GM18867 (cell line): ENCODE data around the gene SPON2.
A peak's percentile ranks its signal among the peaks of the same experiment; 100 is the strongest.
"Not testable (repeated sequence)": the region's sequence is repeated elsewhere in the genome, so short reads cannot be mapped to it uniquely, and the experiment has no call there.

Experiments
- ATAC-seq: cut with Tn5 transposase; IDR thresholded peaks from one replicate; pipeline ENCODE4 v1.9.1; 2021; ENCODE audit warnings: mild to moderate bottlenecking, moderate library complexity; ENCODE audit not compliant: unreplicated experiment

SPON2 gene

DNA sequence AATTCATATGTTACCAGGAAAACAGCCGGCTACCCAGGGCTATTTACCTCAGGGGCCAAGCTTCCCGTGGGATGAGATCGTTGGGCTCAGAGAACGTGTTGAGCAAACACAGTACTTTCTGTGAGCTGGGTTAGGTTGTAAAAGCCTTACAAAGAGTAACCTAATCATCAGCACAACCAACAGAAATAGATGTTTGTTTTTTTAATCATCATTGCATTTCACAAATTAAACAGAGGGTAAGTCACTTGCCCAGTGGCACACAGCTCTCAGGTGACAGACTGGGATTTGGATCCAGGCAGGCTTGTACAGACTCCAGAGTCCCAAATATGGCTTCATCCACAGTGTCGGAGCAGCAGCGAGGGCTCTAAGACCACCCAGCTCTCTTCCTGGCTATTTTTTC is 20.1 kb downstream of the SPON2 start:
- ATAC-seq, result no peak

DNA sequence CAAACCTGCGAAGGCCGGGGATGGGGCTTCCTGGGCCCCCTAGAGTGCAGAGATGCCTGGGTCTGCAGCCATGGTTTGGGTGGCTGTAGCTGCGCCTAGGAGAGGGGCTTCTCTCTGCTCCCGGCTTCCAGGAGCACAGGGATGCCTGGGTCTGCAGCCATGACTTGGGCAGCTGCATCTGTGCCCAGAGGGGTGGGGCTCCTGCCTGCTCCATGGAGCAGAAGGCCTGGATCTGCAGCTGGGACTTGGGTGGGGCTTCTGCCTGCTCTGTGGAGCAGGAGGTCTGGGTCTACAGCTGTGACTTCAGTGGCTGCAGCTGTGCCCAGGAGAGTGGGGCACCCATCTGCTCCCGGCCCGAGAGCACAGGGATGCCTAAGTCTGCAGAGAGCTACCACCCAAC is 20.8 kb downstream of the SPON2 start:
- no peak for ATAC-seq

GRCh38 chr4:1150875-1151274 is 21.5 kb downstream of the SPON2 start:
- no peak for ATAC-seq

- ATAC-seq, result no peak
These were observed 32.5 kb downstream of the SPON2 start for GRCh38 chr4:1139860-1140259.

DNA sequence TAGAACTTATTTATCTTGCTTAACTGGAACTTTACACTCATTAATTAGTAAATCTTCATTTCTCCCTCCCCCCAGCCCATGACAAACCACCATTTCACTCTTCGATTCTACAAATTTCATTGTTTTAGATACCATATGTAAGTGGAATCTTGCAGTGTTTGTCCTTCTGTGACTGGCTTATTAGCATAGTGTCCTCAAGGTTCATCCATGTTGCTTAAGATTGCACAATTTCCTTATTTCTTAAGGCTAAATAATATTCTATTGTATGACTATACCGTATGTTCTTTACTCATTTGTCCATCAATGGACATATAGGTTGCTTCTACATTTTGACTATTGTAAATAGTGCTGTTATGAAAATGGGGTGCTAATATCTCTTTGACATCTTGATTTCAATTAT is 34.5 kb downstream of the SPON2 start:
- ATAC-seq, result no peak

DNA sequence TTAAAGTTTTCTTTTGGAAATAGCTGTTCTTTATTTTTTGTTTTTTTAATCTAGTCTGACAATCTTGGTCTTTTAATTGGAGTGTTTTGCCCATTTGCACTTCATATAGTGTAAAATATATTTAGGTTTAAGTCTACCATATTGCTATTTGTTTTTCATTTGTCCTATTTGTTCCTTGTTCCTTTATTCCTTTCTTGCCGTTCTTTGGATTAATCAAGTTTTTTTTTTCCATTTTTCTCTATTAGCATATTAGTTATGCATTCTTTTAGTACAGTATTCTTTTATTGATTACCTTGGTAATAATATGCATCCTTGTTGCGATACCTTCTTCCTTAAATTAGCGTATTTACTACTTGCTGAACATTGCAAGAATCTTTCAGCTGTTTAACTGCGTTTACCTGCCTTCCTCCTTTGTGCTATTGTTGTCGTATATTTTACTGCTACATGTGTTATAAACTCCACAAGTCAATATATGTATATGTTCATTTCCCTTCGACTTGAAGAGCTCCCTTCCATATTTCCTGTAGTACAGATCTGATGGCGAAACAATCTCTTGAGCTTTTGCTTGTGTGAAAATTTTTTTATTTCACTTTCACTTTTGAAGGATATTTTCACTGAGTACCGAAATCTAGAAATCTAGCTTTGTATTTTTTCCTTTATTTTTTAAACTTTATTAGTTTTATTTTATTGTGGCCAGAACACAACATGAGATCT is 35.2 kb downstream of the SPON2 start:
- ATAC-seq, result no peak

- ATAC-seq, result no peak
These were observed 36.3 kb downstream of the SPON2 start for GRCh38 chr4:1136048-1136447.

GRCh38 chr4:1133033-1133432 is 39.4 kb downstream of the SPON2 start:
- no peak for ATAC-seq

GRCh38 chr4:1130316-1131186 is 41.8 kb downstream of the SPON2 start:
- peak; percentile 70 for ATAC-seq

DNA sequence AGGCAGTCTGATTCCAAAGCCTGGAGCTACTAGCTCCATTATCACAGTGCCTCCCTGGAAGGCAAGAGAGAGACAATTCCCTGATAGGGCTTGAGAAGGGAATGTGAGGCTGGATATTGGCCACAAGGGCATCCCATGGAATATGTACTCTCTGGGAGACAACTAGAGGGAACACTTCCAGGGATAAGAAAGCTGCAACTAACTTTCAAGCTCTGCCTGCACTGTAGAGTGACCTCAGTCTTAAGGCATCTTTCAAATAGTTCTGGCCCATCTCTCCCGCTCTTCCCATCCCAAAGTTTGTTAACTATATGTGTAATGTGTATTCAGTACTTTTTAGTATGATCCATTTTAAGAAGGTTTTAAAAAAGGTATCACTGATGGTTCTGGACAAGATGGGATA is 45.9 kb downstream of the SPON2 start:
- ATAC-seq, result no peak

DNA sequence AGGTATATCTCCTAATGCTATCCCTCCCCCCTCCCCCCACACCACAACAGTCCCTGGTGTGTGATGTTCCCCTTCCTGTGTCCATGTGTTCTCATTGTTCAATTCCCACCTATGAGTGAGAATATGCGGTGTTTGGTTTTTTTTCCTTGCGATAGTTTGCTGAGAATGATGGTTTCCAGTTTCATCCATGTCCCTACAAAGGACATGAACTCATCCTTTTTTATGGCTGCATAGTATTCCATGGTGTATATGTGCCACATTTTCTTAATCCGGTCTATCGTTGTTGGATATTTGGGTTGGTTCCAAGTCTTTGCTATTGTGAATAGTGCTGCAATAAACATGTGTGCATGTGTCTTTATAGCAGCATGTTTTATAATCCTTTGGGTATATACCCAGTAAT is 46.9 kb downstream of the SPON2 start:
- ATAC-seq, result not testable (repeated sequence)

DNA sequence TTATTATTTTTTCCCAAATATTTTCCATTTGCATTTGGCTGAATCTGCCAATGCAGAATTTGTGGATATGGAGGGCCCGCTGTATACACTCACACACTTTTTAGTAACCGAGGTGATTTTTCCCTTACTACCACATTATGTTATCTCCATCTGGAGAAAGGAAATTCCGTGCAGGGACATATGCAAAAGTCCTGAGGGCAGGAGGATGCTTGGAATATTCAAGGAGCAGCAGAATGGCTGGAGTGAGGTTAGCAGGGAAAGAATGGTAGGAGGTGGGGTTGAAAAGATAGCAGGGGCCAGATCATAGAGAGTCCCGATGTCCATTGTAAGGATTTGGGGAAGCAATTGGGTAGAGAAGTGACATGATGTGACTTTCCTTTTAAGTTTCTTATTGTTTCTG is 47.6 kb downstream of the SPON2 start:
- ATAC-seq, result no peak

- ATAC-seq, result no peak
These were observed 49.9 kb downstream of the SPON2 start for GRCh38 chr4:1122505-1122904.
